SK-N-SH (cell line): ENCODE results near the gene SPATA16. TPM values are rescaled to one million over a fixed set of nuclear protein-coding genes. Genes with fewer than 3 reads are reported as not detected.

ENCODE experiments used
- CTCF ChIA-PET: fragments of 300-600, 350-600 bp; formaldehyde crosslinking; extraction: SDS; loops from one replicate; lab custom pipeline; 2021; lab: Yijun Ruan, JAX
- POLR2A ChIA-PET: fragments of 350-600 bp; sonication (Branson Sonifier 250); formaldehyde crosslinking; extraction: SDS; loops from one replicate; lab custom pipeline; 2020; ENCODE audit warnings: antibody characterized with exemption, inconsistent platforms; lab: Yijun Ruan, JAX
- DNase-seq: peaks from one replicate; pipeline ENCODE4 v3.0.0; 2012
- H2AFZ ChIP-seq: fragments of 200-600 bp; sonication (generic); 2 replicates; pipeline ENCODE4 v1.8.1; 2016; ENCODE audit warnings: antibody characterized with exemption, mild to moderate bottlenecking, low read depth
- H3F3A ChIP-seq: fragments of 200-600 bp; sonication (generic); replicated peaks from 2 replicates; pipeline ENCODE3; 2016; ENCODE audit warnings: antibody characterized with exemption, mild to moderate bottlenecking; ENCODE audit not compliant: insufficient read depth
- H3K27ac ChIP-seq, 2 experiments: fragments of 200-500 bp in 1 of 2; fragments of 200-600 bp in 1 of 2; sonication (Bioruptor generic) in 1 of 2; sonication (generic), shearing (Covaris generic) in 1 of 2; 2 replicates each; pipeline versions ENCODE4 v1.5.1 to v1.6.1; 2014 to 2016; ENCODE audit warnings: low read depth in 2 of 2, inconsistent platforms in 1 of 2, low read length in 1 of 2, mild to moderate bottlenecking in 1 of 2, mixed read lengths in 1 of 2
- H3K27me3 ChIP-seq: fragments of 200-600 bp; sonication (generic), shearing (Covaris generic); 2 replicates; pipeline ENCODE4 v1.6.1; 2016; ENCODE audit warnings: mixed run types; ENCODE audit not compliant: insufficient read depth
- H3K36me3 ChIP-seq, 2 experiments: fragments of 200-500 bp in 1 of 2; fragments of 200-600 bp in 1 of 2; sonication (Bioruptor generic) in 1 of 2; sonication (generic) in 1 of 2; replicated peaks in 1 of 2; 2 replicates each; pipeline versions ENCODE3 to v1.5.1; 2014 to 2016; ENCODE audit warnings: low read length in 1 of 2, mild to moderate bottlenecking in 1 of 2; ENCODE audit not compliant: insufficient read depth in 2 of 2, control insufficient read depth in 1 of 2
- H3K4me1 ChIP-seq, 2 experiments: fragments of 200-500 bp in 1 of 2; fragments of 200-600 bp in 1 of 2; sonication (Bioruptor generic) in 1 of 2; sonication (generic), shearing (Covaris generic) in 1 of 2; 2 replicates each; pipeline versions ENCODE4 v1.5.1 to v1.6.1; 2014 to 2016; ENCODE audit warnings: low read depth in 1 of 2, low read length in 1 of 2, mixed run types in 1 of 2; ENCODE audit not compliant: insufficient read depth in 2 of 2, control insufficient read depth in 1 of 2
- H3K4me2 ChIP-seq: fragments of 200-600 bp; sonication (generic), shearing (Covaris generic); 2 replicates; pipeline ENCODE4 v1.6.1; 2017; ENCODE audit warnings: mixed run types
- H3K4me3 ChIP-seq, 2 experiments: fragments of 200-500 bp in 1 of 2; fragments of 200-600 bp in 1 of 2; sonication (Bioruptor generic) in 1 of 2; sonication (generic), shearing (Covaris generic) in 1 of 2; 2 replicates each; pipeline versions ENCODE4 v1.5.1 to v1.8.1; 2014 to 2016; ENCODE audit warnings: low read depth in 2 of 2, inconsistent platforms in 1 of 2, low read length in 1 of 2, mild to moderate bottlenecking in 1 of 2, mixed read lengths in 1 of 2, moderate library complexity in 1 of 2
- H3K79me2 ChIP-seq: fragments of 200-600 bp; sonication (generic); 2 replicates; pipeline ENCODE4 v1.8.1; 2017; ENCODE audit warnings: mild to moderate bottlenecking; ENCODE audit not compliant: insufficient read depth
- H3K9ac ChIP-seq: fragments of 200-600 bp; sonication (generic); 2 replicates; pipeline ENCODE4 v1.6.1; 2017; ENCODE audit warnings: mixed run types
- H3K9me2 ChIP-seq: fragments of 200-600 bp; sonication (generic); 2 replicates; pipeline ENCODE4 v1.6.1; 2017; ENCODE audit warnings: mixed run types
- H3K9me3 ChIP-seq: fragments of 200-600 bp; sonication (generic); 2 replicates; pipeline ENCODE4 v1.6.1; 2017; ENCODE audit warnings: mixed run types, mild to moderate bottlenecking, moderate library complexity
- H4K20me1 ChIP-seq: fragments of 200-600 bp; sonication (generic); 2 replicates; pipeline ENCODE4 v1.6.1; 2017; ENCODE audit warnings: mild to moderate bottlenecking, mixed run types; ENCODE audit not compliant: insufficient read depth
- CHD2 ChIP-seq: fragments of 150-350 bp; IDR thresholded peaks from 2 replicates; pipeline ENCODE4 v1.6.1; 2018; ENCODE audit warnings: low read length; ENCODE audit not compliant: partially characterized antibody
- ELF1 ChIP-seq: IDR thresholded peaks from 2 replicates; pipeline ENCODE4 v1.4.0; 2012
- FOSL2 ChIP-seq: IDR thresholded peaks from 2 replicates; pipeline ENCODE4 v1.4.0; 2012; ENCODE audit warnings: low read depth, mild to moderate bottlenecking, moderate library complexity, borderline replicate concordance
- GABPA ChIP-seq: IDR thresholded peaks from 2 replicates; pipeline ENCODE4 v1.4.0; 2012; ENCODE audit warnings: low read depth, mild to moderate bottlenecking
- JUND ChIP-seq: IDR thresholded peaks from 2 replicates; pipeline ENCODE4 v1.4.0; 2012
- MXI1 ChIP-seq: IDR thresholded peaks from 2 replicates; pipeline ENCODE4 v1.6.1; 2012; ENCODE audit warnings: mild to moderate bottlenecking, low read depth, low read length, improper control_type of control experiment
- NFIC ChIP-seq: IDR thresholded peaks from 2 replicates; pipeline ENCODE4 v1.4.0; 2012; ENCODE audit warnings: borderline replicate concordance
- NRF1 ChIP-seq: IDR thresholded peaks from 2 replicates; pipeline ENCODE4 v1.6.1; 2012; ENCODE audit warnings: low read depth, mild to moderate bottlenecking, low read length
- POLR2AphosphoS5 ChIP-seq: IDR thresholded peaks from 2 replicates; pipeline ENCODE4 v1.6.1; 2012; ENCODE audit warnings: low read depth, low read length
- RCOR1 ChIP-seq: fragments of 150-350 bp; IDR thresholded peaks from 2 replicates; pipeline ENCODE4 v1.6.1; 2017; ENCODE audit warnings: antibody characterized with exemption, low read length
- RFX5 ChIP-seq: IDR thresholded peaks from 2 replicates; pipeline ENCODE4 v1.6.1; 2012; ENCODE audit warnings: mild to moderate bottlenecking, improper control_type of control experiment, low read length
- RXRA ChIP-seq: IDR thresholded peaks from 2 replicates; pipeline ENCODE4 v1.4.0; 2012; ENCODE audit warnings: low read depth, mild to moderate bottlenecking, borderline replicate concordance
- SIN3A ChIP-seq: IDR thresholded peaks from 2 replicates; pipeline ENCODE4 v1.6.1; 2012; ENCODE audit warnings: low read depth, mild to moderate bottlenecking, low read length, moderate library complexity, borderline replicate concordance
- TCF12 ChIP-seq: IDR thresholded peaks from 2 replicates; pipeline ENCODE4 v1.4.0; 2012
- TEAD4 ChIP-seq: IDR thresholded peaks from 2 replicates; pipeline ENCODE4 v1.4.0; 2012; ENCODE audit warnings: mild to moderate bottlenecking, borderline replicate concordance; ENCODE audit not compliant: insufficient read depth
- YY1 ChIP-seq: IDR thresholded peaks from 2 replicates; pipeline ENCODE4 v1.4.0; 2012; ENCODE audit warnings: low read depth, mild to moderate bottlenecking
- whole genome bisulfite sequencing: methylation state at CpG from one replicate; pipeline ENCODE4 v1.1.6; 2017; ENCODE audit warnings: low lambda C conversion rate; 5-methylcytosine and 5-hydroxymethylcytosine counted together
- polyA plus RNA-seq, 3 experiments: library from polyadenylated mRNA; depleted of rRNA; stranded (reverse); fragments of >200 nt; gene quantifications; 2 replicates each; pipeline ENCODE4 v1.2.3, GENCODE V29; 2012
- TF ChIP-seq, protein P1 (sequence below): IDR thresholded peaks from 2 replicates; pipeline ENCODE4; 2012
- TF ChIP-seq, protein P2 (sequence below): IDR thresholded peaks from 2 replicates; pipeline ENCODE4 v1.4.0; 2012; ENCODE audit warnings: low read depth, borderline replicate concordance
- TF ChIP-seq, protein P3 (sequence below): fragments of 150-350 bp; IDR thresholded peaks from 2 replicates; pipeline ENCODE4 v1.6.1; 2016; ENCODE audit warnings: mild to moderate bottlenecking, low read depth, low read length

The SPATA16 gene
- polyA plus RNA-seq, 1 of the 3 experiments (the other 2 are of a cell fraction), result not detected

DNA sequence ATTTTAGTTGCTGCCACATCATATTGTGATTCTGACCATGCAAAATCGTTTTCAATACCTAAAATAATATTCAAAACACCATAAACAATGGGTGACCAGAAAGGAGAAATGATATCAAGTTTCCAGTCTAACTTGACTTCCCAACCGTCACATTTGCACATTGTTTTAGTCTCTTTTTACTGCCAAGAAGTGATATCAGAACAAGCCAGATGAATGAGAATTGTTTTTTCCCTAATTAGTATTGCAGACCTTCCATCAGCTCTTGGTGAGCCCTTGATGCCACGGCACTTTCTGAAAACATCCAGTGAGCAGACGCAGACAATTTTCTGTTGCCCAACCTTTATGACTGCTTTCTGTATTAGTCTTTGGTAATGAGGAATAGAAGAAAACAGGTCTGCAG lies 62.5 kb downstream of the SPATA16 start:
- 50% methylated on average over 4 of the region's 4 CpGs for WGBS
- POLR2A ChIA-PET, result no interaction called here
- CTCF ChIA-PET, result no interaction called here

More for the DNA sequence above, 62.5 kb downstream of the SPATA16 start:
- Histone ChIP-seq H3K4me3 (no peak overlapping the region), H3K4me2 (no peak overlapping the region), H3K27me3 (no peaks in the 10 kb centered on the region), H4K20me1 (no peaks in the 10 kb centered on the region), H3K9ac (no peak overlapping the region), H3K27ac (no peak overlapping the region), H3K4me1 (no peaks in the 10 kb centered on the region), H3K79me2 (no peaks in the 10 kb centered on the region), H2AFZ (no peak overlapping the region), H3K9me3 (no peaks in the 10 kb centered on the region), H3F3A (no peaks in the 10 kb centered on the region), H3K9me2 (no peaks in the 10 kb centered on the region), H3K36me3 (no peaks in the 10 kb centered on the region)
- DNase-seq, result no peak
- TF ChIP-seq MXI1 (no peak), SIN3A (no peak), RXRA (no peak), NRF1 (no peak), GABPA (no peak), RFX5 (no peak), RCOR1 (no peak), POLR2AphosphoS5 (no peak), YY1 (no peak), TCF12 (no peak), TEAD4 (no peak), JUND (no peak), ELF1 (no peak), CHD2 (no peak), FOSL2 (no peak), NFIC (no peak)
- TF ChIP-seq, protein P1, sequence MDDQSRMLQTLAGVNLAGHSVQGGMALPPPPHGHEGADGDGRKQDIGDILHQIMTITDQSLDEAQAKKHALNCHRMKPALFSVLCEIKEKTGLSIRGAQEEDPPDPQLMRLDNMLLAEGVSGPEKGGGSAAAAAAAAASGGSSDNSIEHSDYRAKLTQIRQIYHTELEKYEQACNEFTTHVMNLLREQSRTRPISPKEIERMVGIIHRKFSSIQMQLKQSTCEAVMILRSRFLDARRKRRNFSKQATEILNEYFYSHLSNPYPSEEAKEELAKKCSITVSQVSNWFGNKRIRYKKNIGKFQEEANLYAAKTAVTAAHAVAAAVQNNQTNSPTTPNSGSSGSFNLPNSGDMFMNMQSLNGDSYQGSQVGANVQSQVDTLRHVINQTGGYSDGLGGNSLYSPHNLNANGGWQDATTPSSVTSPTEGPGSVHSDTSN, result no peak
- TF ChIP-seq, protein P2, sequence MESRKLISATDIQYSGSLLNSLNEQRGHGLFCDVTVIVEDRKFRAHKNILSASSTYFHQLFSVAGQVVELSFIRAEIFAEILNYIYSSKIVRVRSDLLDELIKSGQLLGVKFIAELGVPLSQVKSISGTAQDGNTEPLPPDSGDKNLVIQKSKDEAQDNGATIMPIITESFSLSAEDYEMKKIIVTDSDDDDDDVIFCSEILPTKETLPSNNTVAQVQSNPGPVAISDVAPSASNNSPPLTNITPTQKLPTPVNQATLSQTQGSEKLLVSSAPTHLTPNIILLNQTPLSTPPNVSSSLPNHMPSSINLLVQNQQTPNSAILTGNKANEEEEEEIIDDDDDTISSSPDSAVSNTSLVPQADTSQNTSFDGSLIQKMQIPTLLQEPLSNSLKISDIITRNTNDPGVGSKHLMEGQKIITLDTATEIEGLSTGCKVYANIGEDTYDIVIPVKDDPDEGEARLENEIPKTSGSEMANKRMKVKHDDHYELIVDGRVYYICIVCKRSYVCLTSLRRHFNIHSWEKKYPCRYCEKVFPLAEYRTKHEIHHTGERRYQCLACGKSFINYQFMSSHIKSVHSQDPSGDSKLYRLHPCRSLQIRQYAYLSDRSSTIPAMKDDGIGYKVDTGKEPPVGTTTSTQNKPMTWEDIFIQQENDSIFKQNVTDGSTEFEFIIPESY, result no peak
- TF ChIP-seq, protein P3, sequence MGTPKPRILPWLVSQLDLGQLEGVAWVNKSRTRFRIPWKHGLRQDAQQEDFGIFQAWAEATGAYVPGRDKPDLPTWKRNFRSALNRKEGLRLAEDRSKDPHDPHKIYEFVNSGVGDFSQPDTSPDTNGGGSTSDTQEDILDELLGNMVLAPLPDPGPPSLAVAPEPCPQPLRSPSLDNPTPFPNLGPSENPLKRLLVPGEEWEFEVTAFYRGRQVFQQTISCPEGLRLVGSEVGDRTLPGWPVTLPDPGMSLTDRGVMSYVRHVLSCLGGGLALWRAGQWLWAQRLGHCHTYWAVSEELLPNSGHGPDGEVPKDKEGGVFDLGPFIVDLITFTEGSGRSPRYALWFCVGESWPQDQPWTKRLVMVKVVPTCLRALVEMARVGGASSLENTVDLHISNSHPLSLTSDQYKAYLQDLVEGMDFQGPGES, result no peak
